ENCODE data around the gene SKOR2. TPM values are rescaled to one million over a fixed set of nuclear protein-coding genes. Genes with fewer than 3 reads are reported as not detected.

The SKOR2 gene, protein sequence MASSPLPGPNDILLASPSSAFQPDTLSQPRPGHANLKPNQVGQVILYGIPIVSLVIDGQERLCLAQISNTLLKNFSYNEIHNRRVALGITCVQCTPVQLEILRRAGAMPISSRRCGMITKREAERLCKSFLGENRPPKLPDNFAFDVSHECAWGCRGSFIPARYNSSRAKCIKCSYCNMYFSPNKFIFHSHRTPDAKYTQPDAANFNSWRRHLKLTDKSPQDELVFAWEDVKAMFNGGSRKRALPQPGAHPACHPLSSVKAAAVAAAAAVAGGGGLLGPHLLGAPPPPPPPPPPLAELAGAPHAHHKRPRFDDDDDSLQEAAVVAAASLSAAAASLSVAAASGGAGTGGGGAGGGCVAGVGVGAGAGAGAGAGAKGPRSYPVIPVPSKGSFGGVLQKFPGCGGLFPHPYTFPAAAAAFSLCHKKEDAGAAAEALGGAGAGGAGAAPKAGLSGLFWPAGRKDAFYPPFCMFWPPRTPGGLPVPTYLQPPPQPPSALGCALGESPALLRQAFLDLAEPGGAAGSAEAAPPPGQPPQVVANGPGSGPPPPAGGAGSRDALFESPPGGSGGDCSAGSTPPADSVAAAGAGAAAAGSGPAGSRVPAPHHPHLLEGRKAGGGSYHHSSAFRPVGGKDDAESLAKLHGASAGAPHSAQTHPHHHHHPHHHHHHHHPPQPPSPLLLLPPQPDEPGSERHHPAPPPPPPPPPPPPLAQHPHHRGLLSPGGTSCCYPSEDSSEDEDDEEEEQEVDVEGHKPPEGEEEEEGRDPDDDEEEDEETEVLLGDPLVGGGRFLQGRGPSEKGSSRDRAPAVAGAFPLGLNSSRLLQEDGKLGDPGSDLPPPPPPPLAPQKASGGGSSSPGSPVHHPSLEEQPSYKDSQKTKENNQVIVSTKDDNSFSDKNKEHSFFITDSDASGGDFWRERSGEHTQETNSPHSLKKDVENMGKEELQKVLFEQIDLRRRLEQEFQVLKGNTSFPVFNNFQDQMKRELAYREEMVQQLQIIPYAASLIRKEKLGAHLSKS
- not detected for total RNA-seq
- long read RNA-seq: 0 reads

DNA sequence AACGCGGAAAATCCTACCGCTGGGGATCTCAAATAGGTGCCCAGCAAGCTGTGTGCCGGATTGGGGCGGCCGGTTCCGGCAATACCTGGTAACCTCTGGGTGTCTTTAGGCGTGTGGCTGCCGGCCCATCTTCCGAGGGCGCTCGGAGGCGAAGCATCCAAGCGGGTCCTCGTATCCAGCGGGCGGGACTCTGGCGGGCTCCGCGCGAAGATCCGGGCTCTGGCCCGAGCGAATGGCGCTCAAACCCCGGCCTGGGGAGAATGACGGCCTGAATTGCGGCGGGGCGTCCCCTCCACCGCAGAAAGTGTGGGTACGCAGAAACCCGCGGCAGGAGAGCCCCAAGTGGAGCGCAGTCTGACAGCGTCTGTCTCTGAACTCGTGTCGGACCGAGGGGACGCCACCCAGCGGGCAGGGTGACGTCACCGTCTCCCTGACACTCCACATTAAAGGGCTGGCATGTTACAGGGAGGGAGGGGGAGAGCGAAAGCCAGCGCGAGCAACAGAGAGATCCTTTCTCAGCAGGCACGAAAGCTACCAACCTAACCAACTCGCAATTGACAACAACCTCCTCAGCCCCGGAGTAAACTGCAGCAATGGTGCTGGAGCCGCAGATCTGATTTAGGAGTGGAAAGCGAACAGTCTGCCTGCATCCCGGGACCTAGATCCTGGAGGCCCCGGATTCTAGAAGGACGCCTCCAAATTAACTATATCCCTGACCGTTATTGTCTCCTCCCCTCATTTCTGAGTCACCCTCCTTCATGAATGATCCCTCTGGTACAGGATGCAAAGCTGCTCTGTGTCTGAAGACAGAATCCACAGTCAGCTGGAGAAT, at the start of gene SKOR2:
Gene SKOR2, minus strand, starts transcription at position 372 of the 832 bp plus-strand sequence. CDS start 2,477 bp downstream, outside the sequence.
- Histone ChIP-seq H3K4me1 (peaks cover 6% of the 10 kb centered on the region), H3K9me3 (replicated peaks) (no peaks in the 10 kb centered on the region), H3K27ac (replicated peaks) (no peak within 1 kb of the TSS), H3K4me3 (peak within 1 kb of the TSS; percentile 21), H3K27me3 (ENCODE audit: low read depth) (peaks cover 100% of the 10 kb centered on the region), H3K36me3 (no peaks in the 10 kb centered on the region)
- TF ChIP-seq, protein P1, sequence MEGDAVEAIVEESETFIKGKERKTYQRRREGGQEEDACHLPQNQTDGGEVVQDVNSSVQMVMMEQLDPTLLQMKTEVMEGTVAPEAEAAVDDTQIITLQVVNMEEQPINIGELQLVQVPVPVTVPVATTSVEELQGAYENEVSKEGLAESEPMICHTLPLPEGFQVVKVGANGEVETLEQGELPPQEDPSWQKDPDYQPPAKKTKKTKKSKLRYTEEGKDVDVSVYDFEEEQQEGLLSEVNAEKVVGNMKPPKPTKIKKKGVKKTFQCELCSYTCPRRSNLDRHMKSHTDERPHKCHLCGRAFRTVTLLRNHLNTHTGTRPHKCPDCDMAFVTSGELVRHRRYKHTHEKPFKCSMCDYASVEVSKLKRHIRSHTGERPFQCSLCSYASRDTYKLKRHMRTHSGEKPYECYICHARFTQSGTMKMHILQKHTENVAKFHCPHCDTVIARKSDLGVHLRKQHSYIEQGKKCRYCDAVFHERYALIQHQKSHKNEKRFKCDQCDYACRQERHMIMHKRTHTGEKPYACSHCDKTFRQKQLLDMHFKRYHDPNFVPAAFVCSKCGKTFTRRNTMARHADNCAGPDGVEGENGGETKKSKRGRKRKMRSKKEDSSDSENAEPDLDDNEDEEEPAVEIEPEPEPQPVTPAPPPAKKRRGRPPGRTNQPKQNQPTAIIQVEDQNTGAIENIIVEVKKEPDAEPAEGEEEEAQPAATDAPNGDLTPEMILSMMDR (IDR thresholded peaks at IDR 0.05; ENCODE audit: borderline replicate concordance): no peak
- intact Hi-C loops (cut with micrococcal nuclease): no loop called here
- DNase-seq: no peak

DNA sequence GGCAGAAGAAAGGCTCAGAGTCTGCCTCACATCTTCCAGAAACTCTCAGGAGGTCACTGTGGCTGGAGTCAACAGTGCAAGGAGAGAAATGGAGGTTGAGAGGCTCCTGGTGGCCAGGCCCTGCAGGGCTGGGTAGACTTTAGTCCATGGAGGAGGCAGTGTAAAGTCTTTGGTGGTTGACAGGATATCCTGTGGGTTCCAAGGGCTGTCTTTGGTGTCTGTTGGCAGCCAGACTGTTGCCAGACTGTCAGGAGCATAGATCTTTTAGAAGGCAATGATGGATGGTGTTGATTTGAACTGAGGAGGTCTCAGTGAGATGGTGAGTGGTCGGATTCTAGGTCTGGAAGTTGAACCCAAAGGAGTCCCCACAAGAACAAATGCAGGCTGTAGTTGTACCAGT, 45.0 kb upstream of the SKOR2 start:
- Histone ChIP-seq H3K27ac (replicated peaks) (no peak overlapping the region), H3K9me3 (replicated peaks) (peaks cover 24% of the 10 kb centered on the region), H3K4me1 (no peaks in the 10 kb centered on the region), H3K4me3 (no peak overlapping the region), H3K36me3 (no peaks in the 10 kb centered on the region), H3K27me3 (ENCODE audit: low read depth) (peaks cover 58% of the 10 kb centered on the region)
- no peak for DNase-seq
- TF ChIP-seq, protein P1 (IDR thresholded peaks at IDR 0.05; ENCODE audit: borderline replicate concordance): no peak
- intact Hi-C loops (cut with micrococcal nuclease): no loop called here

DNA sequence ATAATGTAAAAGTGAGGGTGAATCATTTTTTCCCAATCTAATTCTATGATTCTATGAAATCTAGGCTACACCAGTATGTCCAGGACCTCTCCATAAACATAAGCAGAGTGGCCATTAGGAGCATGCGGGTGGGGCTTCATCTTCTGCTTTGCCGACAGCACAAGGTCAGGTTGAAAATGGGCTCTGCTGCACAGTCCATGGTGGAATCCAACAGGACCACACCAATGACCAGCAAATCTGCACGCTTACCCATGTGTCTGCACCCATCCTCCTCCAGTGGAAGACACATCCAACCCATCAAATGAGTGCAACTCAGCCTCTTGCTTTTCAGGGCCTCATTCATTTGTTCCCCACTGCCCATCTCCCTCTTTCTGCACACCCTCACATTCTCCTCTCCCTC, 43.3 kb upstream of the SKOR2 start:
- TF ChIP-seq, protein P1 (IDR thresholded peaks at IDR 0.05; ENCODE audit: borderline replicate concordance): no peak
- intact Hi-C loops (cut with micrococcal nuclease): no loop called here
- peaks cover 8% of the 10 kb centered on the region for H3K9me3 ChIP-seq (replicated peaks)
- no peak overlapping the region for H3K4me3 ChIP-seq
- H3K4me1 ChIP-seq: no peaks in the 10 kb centered on the region
- no peak for DNase-seq
- H3K27me3 ChIP-seq (ENCODE audit: low read depth): peaks cover 74% of the 10 kb centered on the region
- no peaks in the 10 kb centered on the region for H3K36me3 ChIP-seq
- H3K27ac ChIP-seq (replicated peaks): no peak overlapping the region

DNA sequence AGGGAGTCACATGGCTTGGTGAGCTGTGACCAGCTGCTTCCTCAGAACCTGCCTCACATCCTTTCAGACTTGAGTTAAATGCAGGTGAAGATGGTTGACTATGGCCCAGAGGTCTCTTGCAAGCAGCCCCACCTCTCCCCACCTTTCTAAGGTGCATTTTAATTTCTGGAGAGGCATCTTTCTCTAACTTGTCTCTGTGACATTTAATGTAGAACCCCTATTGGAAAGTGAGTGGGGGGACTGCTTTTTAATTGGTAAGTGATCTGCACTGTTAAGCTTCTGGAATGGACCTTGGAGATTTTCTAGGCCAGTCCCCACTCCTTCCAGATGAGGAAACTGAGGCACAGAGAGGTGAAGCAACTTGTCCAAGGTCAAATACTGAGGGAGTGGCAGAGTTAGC, 37.3 kb upstream of the SKOR2 start:
- Histone ChIP-seq H3K36me3 (no peaks in the 10 kb centered on the region), H3K4me3 (no peak overlapping the region), H3K4me1 (no peaks in the 10 kb centered on the region), H3K27me3 (ENCODE audit: low read depth) (peaks cover 92% of the 10 kb centered on the region), H3K27ac (replicated peaks) (no peak overlapping the region), H3K9me3 (replicated peaks) (no peaks in the 10 kb centered on the region)
- no peak for DNase-seq
- intact Hi-C loops (cut with micrococcal nuclease): no loop called here
- TF ChIP-seq, protein P1 (IDR thresholded peaks at IDR 0.05; ENCODE audit: borderline replicate concordance): no peak

Measured in left ventricle myocardium inferior (tissue), 1 donor.